GM23338 (cell line): Measurements from ENCODE around the gene ARHGEF38. TPM values are rescaled to one million over a fixed set of nuclear protein-coding genes. Genes with fewer than 3 reads are reported as not detected.

ENCODE experiments used
- ATAC-seq: fragments of 200-7000 bp; cut with Tn5 transposase; 3 replicates; pipeline ENCODE4 v1.9.1; 2020
- DNase-seq: peaks from one replicate; pipeline ENCODE4 v3.0.0-alpha.2; 2015; ENCODE audit warnings: low spot score
- H2AFZ ChIP-seq: fragments of 200-600 bp; sonication (generic); 2 replicates; pipeline ENCODE4 v1.8.0; 2016; ENCODE audit warnings: antibody characterized with exemption, mild to moderate bottlenecking, moderate library complexity
- H3F3A ChIP-seq: fragments of 200-600 bp; sonication (generic); replicated peaks from 2 replicates; pipeline ENCODE4 v1.8.0; 2017; ENCODE audit warnings: antibody characterized with exemption, mixed run types, low read depth
- H3K27ac ChIP-seq: fragments of 200-600 bp; sonication (generic); 2 replicates; pipeline ENCODE4 v1.6.1; 2016; ENCODE audit warnings: low read depth
- H3K27me3 ChIP-seq: fragments of 200-600 bp; sonication (generic); 2 replicates; pipeline ENCODE4 v1.8.0; 2016; ENCODE audit warnings: mild to moderate bottlenecking, mixed run types, moderate library complexity; ENCODE audit not compliant: insufficient read depth
- H3K36me3 ChIP-seq: fragments of 200-600 bp; sonication (generic); 2 replicates; pipeline ENCODE4 v1.8.0; 2016; ENCODE audit warnings: mild to moderate bottlenecking; ENCODE audit not compliant: insufficient read depth
- H3K4me1 ChIP-seq: fragments of 200-600 bp; sonication (generic); 2 replicates; pipeline ENCODE4 v1.8.0; 2016; ENCODE audit warnings: mild to moderate bottlenecking, moderate library complexity; ENCODE audit not compliant: insufficient read depth
- H3K4me2 ChIP-seq: fragments of 200-600 bp; sonication (generic); 2 replicates; pipeline ENCODE4 v1.7.1; 2017; ENCODE audit warnings: mixed run types
- H3K4me3 ChIP-seq: fragments of 200-600 bp; sonication (generic); 2 replicates; pipeline ENCODE4 v1.6.1; 2016; ENCODE audit warnings: mixed run types
- H3K79me2 ChIP-seq: fragments of 200-600 bp; sonication (generic); replicated peaks from 2 replicates; pipeline ENCODE4 v1.8.0; 2017; ENCODE audit warnings: mild to moderate bottlenecking; ENCODE audit not compliant: insufficient read depth
- H3K9me2 ChIP-seq: fragments of 200-600 bp; sonication (generic); 2 replicates; pipeline ENCODE4 v1.8.0; 2017; ENCODE audit not compliant: insufficient read depth
- H4K20me1 ChIP-seq: fragments of 200-600 bp; sonication (generic); replicated peaks from 2 replicates; pipeline ENCODE4 v1.8.0; 2017; ENCODE audit warnings: mild to moderate bottlenecking; ENCODE audit not compliant: insufficient read depth
- H3K27ac Mint-ChIP-seq: 2 replicates; pipeline ENCODE4 v1.8.0; 2020; ENCODE audit warnings: inconsistent platforms, mild to moderate bottlenecking, moderate library complexity, mixed read lengths
- H3K27me3 Mint-ChIP-seq: 3 replicates; pipeline ENCODE4 v1.8.0; 2022; ENCODE audit warnings: low read depth, mild to moderate bottlenecking, moderate library complexity, mixed read lengths, inconsistent platforms; ENCODE audit not compliant: insufficient read depth, poor library complexity
- H3K36me3 Mint-ChIP-seq: 3 replicates; pipeline ENCODE4 v1.8.0; 2021; ENCODE audit warnings: low read depth, mild to moderate bottlenecking, inconsistent platforms, moderate library complexity, mixed read lengths
- H3K4me1 Mint-ChIP-seq: 3 replicates; pipeline ENCODE4 v1.8.0; 2020; ENCODE audit warnings: mild to moderate bottlenecking, inconsistent platforms, mixed read lengths
- H3K4me3 Mint-ChIP-seq: 3 replicates; pipeline ENCODE4 v1.8.0; 2021; ENCODE audit warnings: moderate library complexity, mild to moderate bottlenecking, inconsistent platforms, mixed read lengths
- H3K9me3 Mint-ChIP-seq: 3 replicates; pipeline ENCODE4 v1.8.0; 2020; ENCODE audit warnings: moderate library complexity, mild to moderate bottlenecking, inconsistent platforms, mixed read lengths
- CREB1 ChIP-seq: fragments of 250-450 bp; sonication (Bioruptor Pico); IDR thresholded peaks from 2 replicates; pipeline ENCODE4 v1.5.0; 2020; ENCODE audit warnings: low read depth, mild to moderate bottlenecking, moderate library complexity
- CTCF ChIP-seq, 2 experiments: fragments of 200-600 bp in 1 of 2; sonication (generic) in 1 of 2; conservative IDR thresholded peaks; 2 replicates each; pipeline versions ENCODE4 v1.5.1 to v1.6.1; 2016 to 2017; ENCODE audit warnings: antibody characterized with exemption in 2 of 2, low read depth in 2 of 2, mild to moderate bottlenecking in 2 of 2, moderate library complexity in 1 of 2
- EZH2 ChIP-seq: fragments of 200-600 bp; sonication (generic); IDR thresholded peaks from one replicate; pipeline ENCODE4 v1.8.0; 2017; ENCODE audit warnings: antibody characterized with exemption, mild to moderate bottlenecking, low read depth; ENCODE audit not compliant: unreplicated experiment
- EZH2phosphoT487 ChIP-seq: fragments of 200-600 bp; sonication (generic); IDR thresholded peaks from one replicate; pipeline ENCODE4 v1.8.1; 2018; ENCODE audit warnings: antibody characterized with exemption; ENCODE audit not compliant: unreplicated experiment
- POLR2AphosphoS5 ChIP-seq: IDR thresholded peaks from 2 replicates; pipeline ENCODE4 v1.6.1; 2016; ENCODE audit warnings: antibody characterized with exemption, low read depth
- REST ChIP-seq: IDR thresholded peaks from one replicate; pipeline ENCODE4 v1.6.1; 2018; ENCODE audit warnings: antibody characterized with exemption; ENCODE audit not compliant: unreplicated experiment
- STAT1 ChIP-seq: IDR thresholded peaks from one replicate; pipeline ENCODE4 v1.6.1; 2016; ENCODE audit warnings: antibody characterized with exemption; ENCODE audit not compliant: unreplicated experiment
- ZNF462 ChIP-seq: fragments of 250-450 bp; sonication (Bioruptor Pico); IDR thresholded peaks from 2 replicates; pipeline ENCODE4 v1.5.0; 2020; ENCODE audit warnings: mild to moderate bottlenecking, moderate library complexity
- polyA plus RNA-seq: library from polyadenylated mRNA; unstranded; fragments of >200 nt; fragmentation: Nextera tagmentation; extraction: Ambion mirVana; gene quantifications from 2 replicates; pipeline ENCODE4 v1.2.1, GENCODE V29; 2016
- total RNA-seq: library from RNA; depleted of rRNA; stranded (reverse); fragments of >200 nt; shearing (Covaris generic); gene quantifications from 2 replicates; pipeline ENCODE4 v1.2.3, GENCODE V29; 2014

Gene ARHGEF38
- total and polyA plus RNA-seq, 2 experiments from 2014 or later = 0.58 TPM; not detected in 1

- Histone ChIP-seq H4K20me1 (0 out of 2 replicates have a peak, but pooled peaks cover 3% of the 10 kb centered on the region), H2AFZ (no peak overlapping the region), H3K27ac (no peak overlapping the region), H3K79me2 (peaks cover 71% of the 10 kb centered on the region), H3K4me3 (no peak overlapping the region), H3K4me1 (peaks cover 12% of the 10 kb centered on the region; the same call in 1 of the 2 replicates), H3K4me2 (no peak overlapping the region), H3K27me3 (no peaks in the 10 kb centered on the region), H3K9me2 (no peaks in the 10 kb centered on the region), H3F3A (no peaks in the 10 kb centered on the region), H3K36me3 (no peaks in the 10 kb centered on the region)
- H3K27ac Mint-ChIP-seq = no peak overlapping the region
- peaks cover 18% of the 10 kb centered on the region for H3K36me3 Mint-ChIP-seq
- peaks cover 5% of the 10 kb centered on the region for H3K27me3 Mint-ChIP-seq
- no peak overlapping the region for H3K4me3 Mint-ChIP-seq
- H3K4me1 Mint-ChIP-seq = peaks cover 2% of the 10 kb centered on the region; the same call in 2 of the 3 replicates
- DNase-seq (no peak), ATAC-seq (no peak)
- TF ChIP-seq CREB1 (CRISPR knock-in tag) (no peak), CTCF (conservative IDR thresholded peaks at IDR 0.05; ENCODE audit: low read depth in 2 of 2) (no peak), STAT1 (no peak), EZH2phosphoT487 (no peak), POLR2AphosphoS5 (no peak), ZNF462 (CRISPR knock-in tag) (no peak), REST (no peak), EZH2 (no peak)
- peaks cover 8% of the 10 kb centered on the region for H3K9me3 Mint-ChIP-seq
These were observed 161.7 kb downstream of the ARHGEF38 start for GRCh38 chr4:105714071-105714521.
